ENCODE results near the gene DDX6. TPM values are rescaled to one million over a fixed set of nuclear protein-coding genes. Genes with fewer than 3 reads are reported as not detected.
"Not testable (repeated sequence)": the region's sequence is repeated elsewhere in the genome, so short reads cannot be mapped to it uniquely, and the experiment has no call there.

The DDX6 gene
- total and polyA plus RNA-seq, 4 donors: 19.9 to 209 (median 61.7) TPM

DNA sequence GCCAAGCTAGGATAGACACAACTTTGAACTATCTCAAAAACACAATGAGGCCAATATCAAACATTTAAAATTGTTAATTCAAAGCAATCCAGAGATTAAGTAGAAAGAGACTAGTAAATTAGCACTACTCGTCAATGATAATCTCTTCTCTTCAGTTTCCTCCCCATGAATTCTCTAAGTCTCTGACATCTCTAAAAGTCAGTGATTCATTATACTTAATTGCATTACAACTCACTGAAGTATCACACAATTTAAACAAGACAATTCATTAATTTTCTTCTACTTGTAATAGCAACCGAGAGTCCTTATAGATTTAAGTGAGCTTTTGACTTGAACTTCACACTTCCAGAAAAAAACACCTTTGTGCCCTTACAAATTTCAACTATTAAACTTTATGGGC, 4.3 kb downstream of the DDX6 start:
- no peak overlapping the region for H3K9ac ChIP-seq (ENCODE audit: insufficient read depth in 1 of 2, low read length in 2 of 2)
- no peak overlapping the region for H3K27ac ChIP-seq (ENCODE audit: low read depth in 1 of 2, low read length in 1 of 2)
- no peak for DNase-seq
- no peaks in the 10 kb centered on the region for H3K9me3 ChIP-seq (ENCODE audit: control insufficient read depth in 4 of 4, insufficient read depth in 3 of 4, low read length in 3 of 4)
- ATAC-seq (ENCODE audit: insufficient read depth, low FRiP score): no peak
- TF ChIP-seq, protein P1, sequence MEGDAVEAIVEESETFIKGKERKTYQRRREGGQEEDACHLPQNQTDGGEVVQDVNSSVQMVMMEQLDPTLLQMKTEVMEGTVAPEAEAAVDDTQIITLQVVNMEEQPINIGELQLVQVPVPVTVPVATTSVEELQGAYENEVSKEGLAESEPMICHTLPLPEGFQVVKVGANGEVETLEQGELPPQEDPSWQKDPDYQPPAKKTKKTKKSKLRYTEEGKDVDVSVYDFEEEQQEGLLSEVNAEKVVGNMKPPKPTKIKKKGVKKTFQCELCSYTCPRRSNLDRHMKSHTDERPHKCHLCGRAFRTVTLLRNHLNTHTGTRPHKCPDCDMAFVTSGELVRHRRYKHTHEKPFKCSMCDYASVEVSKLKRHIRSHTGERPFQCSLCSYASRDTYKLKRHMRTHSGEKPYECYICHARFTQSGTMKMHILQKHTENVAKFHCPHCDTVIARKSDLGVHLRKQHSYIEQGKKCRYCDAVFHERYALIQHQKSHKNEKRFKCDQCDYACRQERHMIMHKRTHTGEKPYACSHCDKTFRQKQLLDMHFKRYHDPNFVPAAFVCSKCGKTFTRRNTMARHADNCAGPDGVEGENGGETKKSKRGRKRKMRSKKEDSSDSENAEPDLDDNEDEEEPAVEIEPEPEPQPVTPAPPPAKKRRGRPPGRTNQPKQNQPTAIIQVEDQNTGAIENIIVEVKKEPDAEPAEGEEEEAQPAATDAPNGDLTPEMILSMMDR (IDR thresholded peaks at IDR 0.05; ENCODE audit: control extremely low read depth, extremely low read depth): no peak
- H3K27me3 ChIP-seq (ENCODE audit: control insufficient read depth in 3 of 3, insufficient read depth in 3 of 3, low read length in 2 of 3): no peaks in the 10 kb centered on the region
- H3K36me3 ChIP-seq (ENCODE audit: control insufficient read depth in 4 of 4, insufficient read depth in 4 of 4, low read length in 4 of 4): peaks cover 6 to 13% (median 9%) of the 10 kb centered on the region in 4 donors
- no peak overlapping the region for H3K4me3 ChIP-seq
- peaks cover 5 to 13% (median 8%) of the 10 kb centered on the region in 5 donors for H3K4me1 ChIP-seq (ENCODE audit: control insufficient read depth in 5 of 5, insufficient read depth in 5 of 5, low read length in 5 of 5)
- WGBS, 2 donors: 35 to 75% methylated on average over 2 of the region's 2 CpGs

DNA sequence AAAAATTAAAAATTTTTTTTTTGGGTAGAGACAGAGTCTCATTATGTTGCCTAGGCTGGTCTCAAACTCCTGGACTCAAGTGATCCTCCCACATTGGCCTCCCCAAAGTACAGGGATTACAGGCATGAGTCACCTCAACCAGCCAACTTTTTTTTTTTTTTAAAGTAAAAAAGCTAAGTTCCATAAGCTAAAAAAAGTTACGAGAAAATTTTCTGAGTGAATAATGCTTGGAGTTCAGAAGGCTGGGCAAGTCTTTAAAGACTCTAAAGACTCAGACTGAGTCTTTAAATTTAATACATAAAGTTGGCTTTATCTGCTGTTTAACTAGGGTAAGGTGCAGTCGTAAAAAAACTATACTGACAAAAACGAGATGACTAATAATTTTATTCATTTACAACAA, 5.6 kb downstream of the DDX6 start:
- Histone ChIP-seq H3K27me3 (ENCODE audit: control insufficient read depth in 3 of 3, insufficient read depth in 3 of 3, low read length in 2 of 3) (no peaks in the 10 kb centered on the region), H3K9me3 (ENCODE audit: control insufficient read depth in 4 of 4, insufficient read depth in 3 of 4, low read length in 3 of 4) (no peaks in the 10 kb centered on the region), H3K9ac (ENCODE audit: insufficient read depth in 1 of 2, low read length in 2 of 2) (peak overlapping the region in 1 of 2 donors; percentile 11), H3K4me1 (ENCODE audit: control insufficient read depth in 5 of 5, insufficient read depth in 5 of 5, low read length in 5 of 5) (peaks cover 5 to 13% (median 8%) of the 10 kb centered on the region in 5 donors), H3K4me3 (no peak overlapping the region), H3K27ac (ENCODE audit: low read depth in 1 of 2, low read length in 1 of 2) (no peak overlapping the region), H3K36me3 (ENCODE audit: control insufficient read depth in 4 of 4, insufficient read depth in 4 of 4, low read length in 4 of 4) (peaks cover 10 to 18% (median 12%) of the 10 kb centered on the region in 4 donors)
- TF ChIP-seq, protein P1 (IDR thresholded peaks at IDR 0.05; ENCODE audit: control extremely low read depth, extremely low read depth): no peak
- 52 to 72% methylated on average over 3 of the region's 3 CpGs for WGBS, 2 donors
- DNase-seq: no peak
- no peak for ATAC-seq (ENCODE audit: insufficient read depth, low FRiP score)

DNA sequence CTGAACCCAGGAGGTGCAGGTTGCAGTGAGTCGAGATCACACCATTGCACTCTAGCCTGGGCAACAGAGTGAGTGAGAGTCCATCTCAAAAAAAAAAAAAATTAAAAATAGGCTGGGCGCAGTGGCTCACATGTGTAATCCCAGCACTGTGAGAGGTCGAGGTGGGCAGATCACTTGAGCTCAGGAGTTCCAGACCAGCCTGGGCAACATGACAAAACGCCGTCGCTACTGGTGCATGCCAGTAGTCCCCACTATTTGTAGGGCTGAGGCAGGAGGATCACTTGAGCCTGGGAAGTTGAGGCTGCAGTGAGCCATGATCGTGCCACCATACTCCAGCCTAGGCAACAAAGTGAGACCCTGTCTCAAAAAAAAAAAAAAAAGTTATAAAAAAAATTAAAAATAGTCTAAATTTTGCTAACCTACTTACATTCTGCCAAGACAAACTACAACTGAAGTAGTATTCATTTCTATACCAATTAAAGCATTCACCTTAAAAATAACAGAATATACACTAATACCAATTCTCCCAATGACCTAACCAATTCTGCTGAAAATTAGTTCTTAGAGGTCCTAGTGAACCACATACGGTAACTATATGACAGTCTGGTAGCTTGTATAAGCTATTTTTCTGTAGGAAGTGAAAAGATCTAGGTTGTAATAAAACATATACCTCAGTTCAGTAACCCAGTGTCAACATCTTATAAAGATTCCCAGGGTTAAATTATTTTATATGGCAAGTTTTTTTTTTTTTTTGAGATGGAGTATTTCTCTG, 7.1 kb downstream of the DDX6 start:
- no peak for ATAC-seq (ENCODE audit: insufficient read depth, low FRiP score)
- Histone ChIP-seq H3K9ac (ENCODE audit: insufficient read depth in 1 of 2, low read length in 2 of 2) (no peak overlapping the region), H3K9me3 (ENCODE audit: control insufficient read depth in 4 of 4, insufficient read depth in 3 of 4, low read length in 3 of 4) (no peaks in the 10 kb centered on the region), H3K27ac (ENCODE audit: low read depth in 1 of 2, low read length in 1 of 2) (no peak overlapping the region), H3K27me3 (ENCODE audit: control insufficient read depth in 3 of 3, insufficient read depth in 3 of 3, low read length in 2 of 3) (no peaks in the 10 kb centered on the region), H3K36me3 (ENCODE audit: control insufficient read depth in 4 of 4, insufficient read depth in 4 of 4, low read length in 4 of 4) (peaks cover 13 to 26% (median 21%) of the 10 kb centered on the region in 4 donors), H3K4me3 (no peak overlapping the region), H3K4me1 (ENCODE audit: control insufficient read depth in 5 of 5, insufficient read depth in 5 of 5, low read length in 5 of 5) (peaks cover 4 to 13% (median 6%) of the 10 kb centered on the region in 5 donors)
- DNase-seq: no peak
- TF ChIP-seq, protein P1 (IDR thresholded peaks at IDR 0.05; ENCODE audit: control extremely low read depth, extremely low read depth): no peak
- WGBS, 2 donors: 77 to 89% methylated on average over 8 of the region's 8 CpGs

DNA sequence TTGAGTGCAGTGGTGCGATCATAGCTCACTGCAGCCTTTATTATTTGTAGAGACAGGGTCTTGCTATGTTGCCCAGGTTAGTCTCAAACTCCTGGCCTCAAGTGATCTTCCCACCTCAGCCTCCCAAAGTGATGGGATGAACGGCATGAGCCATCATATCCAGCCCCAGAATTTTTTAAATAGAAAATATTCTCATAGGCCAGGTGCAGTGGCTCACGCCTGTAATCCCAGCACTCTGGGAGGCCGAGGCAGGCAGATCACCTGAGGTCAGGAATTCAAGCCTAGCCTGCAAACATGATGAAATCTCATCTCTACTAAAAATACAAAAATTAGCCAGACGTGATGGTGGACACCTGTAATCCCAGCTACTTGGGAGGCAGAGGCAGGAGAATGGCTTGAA, 7.6 kb downstream of the DDX6 start:
- H3K27me3 ChIP-seq (ENCODE audit: control insufficient read depth in 3 of 3, insufficient read depth in 3 of 3, low read length in 2 of 3); H3K9ac ChIP-seq (ENCODE audit: insufficient read depth in 1 of 2, low read length in 2 of 2); ATAC-seq (ENCODE audit: insufficient read depth, low FRiP score); DNase-seq; H3K27ac ChIP-seq (ENCODE audit: low read depth in 1 of 2, low read length in 1 of 2); H3K4me3 ChIP-seq; H3K9me3 ChIP-seq (ENCODE audit: control insufficient read depth in 4 of 4, insufficient read depth in 3 of 4, low read length in 3 of 4): not testable (repeated sequence)
- H3K36me3 ChIP-seq (ENCODE audit: control insufficient read depth in 4 of 4, insufficient read depth in 4 of 4, low read length in 4 of 4): peaks cover 18 to 31% (median 26%) of the 10 kb centered on the region in 4 donors
- H3K4me1 ChIP-seq (ENCODE audit: control insufficient read depth in 5 of 5, insufficient read depth in 5 of 5, low read length in 5 of 5): peaks cover 0 to 17% (median 6%) of the 10 kb centered on the region in 5 donors
- 89 to 93% methylated on average over 5 of the region's 5 CpGs for WGBS, 2 donors
